NCI-H2227 (cell line): ENCODE data around the gene HIGD1B.

Experiments used
- DNase-seq: peaks from one replicate; lab custom pipeline; 2025; ENCODE audit not compliant: unreplicated experiment; lab: John Stamatoyannopoulos, UW

The HIGD1B gene

DNA sequence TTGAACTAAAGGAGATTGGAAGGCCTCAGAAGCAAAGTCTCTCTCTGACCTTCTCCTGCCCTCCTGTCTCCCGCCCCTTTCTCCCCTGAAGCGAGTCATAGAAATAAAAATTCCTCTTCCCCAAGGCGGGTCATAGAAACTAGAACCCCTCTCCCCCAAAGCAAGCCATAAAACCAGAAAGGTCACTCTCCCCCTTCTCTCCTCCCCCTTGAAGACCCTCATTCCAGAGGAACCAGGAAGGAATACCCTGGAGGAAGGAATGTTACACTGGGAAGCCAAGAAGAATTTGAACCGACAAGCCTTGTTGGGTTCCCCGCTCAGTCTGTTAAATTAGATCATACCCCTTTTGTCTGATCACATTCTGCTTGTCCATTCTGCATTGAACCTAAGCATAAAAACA lies 14.9 kb upstream of the HIGD1B start:
- DNase-seq = no peak

DNA sequence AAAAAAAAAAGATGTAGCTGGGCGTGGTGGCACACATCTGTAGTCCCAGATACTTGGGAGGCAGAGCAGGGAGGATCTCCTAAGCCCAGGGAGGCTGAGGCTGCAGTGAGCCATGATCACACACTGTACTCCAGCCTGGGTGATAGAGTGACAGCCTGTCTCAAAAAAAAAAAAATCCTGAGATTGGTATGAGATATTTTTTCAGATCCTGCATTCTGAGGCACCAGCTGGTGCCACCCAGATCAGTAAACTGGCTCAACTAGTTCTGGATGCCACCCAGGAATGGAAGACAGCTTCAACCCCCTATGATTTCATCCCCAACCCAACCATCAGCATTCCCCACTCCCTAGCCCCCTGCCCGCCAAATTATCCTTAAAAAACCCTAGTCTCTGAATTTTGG lies 10.5 kb upstream of the HIGD1B start:
- DNase-seq = no peak

DNA sequence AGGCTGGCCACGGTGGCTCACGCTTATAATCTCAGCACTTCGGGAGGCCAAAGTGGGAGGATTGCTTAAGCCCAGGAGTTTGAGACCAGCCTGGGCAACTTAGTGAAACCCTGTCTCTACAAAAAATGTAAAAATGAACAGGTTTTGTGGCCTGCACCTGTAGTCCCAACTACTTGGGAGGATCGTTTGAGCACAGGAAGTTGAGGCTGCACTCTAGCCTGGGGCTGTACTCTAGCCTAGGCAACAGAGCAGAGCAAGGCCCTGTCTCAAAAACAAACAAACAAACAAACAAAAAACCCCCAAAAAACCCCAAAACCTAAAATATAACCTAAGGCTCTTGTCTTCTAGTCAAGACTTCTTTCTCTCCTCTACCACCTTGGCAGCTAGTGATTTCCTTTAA lies 7.4 kb upstream of the HIGD1B start:
- no peak for DNase-seq

DNA sequence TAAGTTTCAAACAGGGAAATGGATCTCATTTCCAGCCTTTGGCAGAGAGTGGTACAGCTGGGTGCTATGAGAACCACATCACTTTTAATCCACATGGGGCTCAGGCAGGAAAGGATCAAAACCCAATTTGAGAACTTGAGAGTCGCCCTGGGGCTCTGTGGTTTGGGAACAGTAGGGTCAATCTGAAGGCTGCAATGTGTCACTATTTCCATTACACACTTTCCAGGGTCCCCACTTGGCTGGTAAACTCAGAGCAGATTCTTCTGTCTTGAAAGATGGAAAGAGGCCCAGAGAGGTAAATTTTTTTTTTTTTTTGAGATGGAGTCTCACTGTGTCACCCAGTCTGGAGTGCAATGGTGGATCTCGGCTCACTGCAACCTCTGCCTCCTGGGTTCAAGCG lies 6.7 kb upstream of the HIGD1B start:
- no peak for DNase-seq

DNA sequence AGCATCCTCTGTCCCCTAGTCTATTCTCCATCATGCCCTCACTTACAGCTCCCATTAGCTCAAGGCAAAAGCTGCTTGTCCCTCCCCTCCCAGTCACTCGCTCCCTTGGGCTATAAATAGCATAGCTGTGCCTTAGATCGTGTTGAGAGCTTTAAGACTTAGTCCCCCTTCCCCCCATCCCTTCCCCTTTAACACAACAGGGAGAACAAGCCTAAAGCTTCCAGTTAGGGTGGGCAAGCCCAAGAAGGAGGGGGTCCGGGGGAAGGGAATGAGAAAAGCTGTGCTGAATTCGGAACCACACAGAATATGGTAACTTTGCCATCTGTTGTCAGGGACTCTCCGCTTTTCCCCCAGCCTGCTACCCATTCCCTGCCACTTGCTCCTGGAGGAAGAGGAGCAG lies 4.9 kb upstream of the HIGD1B start:
- DNase-seq = peak; percentile 63

DNA sequence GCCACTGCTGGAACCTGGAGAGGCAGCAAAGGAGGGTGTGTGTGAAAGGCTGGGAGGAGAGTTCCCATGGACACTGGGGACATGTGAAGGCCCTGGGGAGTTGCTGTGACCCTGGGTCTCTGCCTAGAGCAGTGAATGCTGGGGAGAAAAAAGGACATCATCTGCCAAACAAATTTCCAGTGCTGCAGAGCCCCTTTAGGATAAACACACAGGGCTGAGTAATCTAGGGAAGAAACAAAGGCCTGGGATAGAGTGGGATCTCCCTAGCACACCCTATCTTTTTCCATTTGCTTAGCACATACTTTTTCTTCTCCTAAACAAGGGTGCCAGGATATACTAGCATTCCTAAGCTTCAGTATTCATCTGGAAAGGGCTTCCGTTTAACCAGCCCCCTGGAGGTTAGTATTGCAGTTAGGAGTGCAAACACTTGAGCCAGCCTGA lies 3.3 kb upstream of the HIGD1B start:
- DNase-seq = no peak

DNA sequence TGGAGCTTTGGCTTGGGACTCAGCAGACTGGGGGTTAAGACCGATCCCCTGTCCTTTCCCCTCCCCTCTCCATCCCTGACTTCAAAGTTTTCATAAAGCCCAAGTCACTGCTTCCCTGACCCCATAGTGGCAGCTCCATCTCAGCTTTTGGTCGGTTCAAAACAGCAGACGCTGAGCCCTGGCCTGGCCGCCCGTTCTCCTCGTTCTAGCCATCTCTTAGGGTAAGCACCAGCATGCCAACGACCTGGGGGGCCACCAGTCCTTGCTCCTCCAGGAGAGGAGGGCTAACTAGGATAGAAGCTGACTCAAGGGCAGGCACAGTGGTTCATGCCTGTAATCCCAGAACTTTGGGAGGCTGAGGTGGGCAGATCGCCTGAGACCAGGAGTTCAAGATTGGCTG lies 1.5 kb upstream of the HIGD1B start:
- DNase-seq = no peak

DNA sequence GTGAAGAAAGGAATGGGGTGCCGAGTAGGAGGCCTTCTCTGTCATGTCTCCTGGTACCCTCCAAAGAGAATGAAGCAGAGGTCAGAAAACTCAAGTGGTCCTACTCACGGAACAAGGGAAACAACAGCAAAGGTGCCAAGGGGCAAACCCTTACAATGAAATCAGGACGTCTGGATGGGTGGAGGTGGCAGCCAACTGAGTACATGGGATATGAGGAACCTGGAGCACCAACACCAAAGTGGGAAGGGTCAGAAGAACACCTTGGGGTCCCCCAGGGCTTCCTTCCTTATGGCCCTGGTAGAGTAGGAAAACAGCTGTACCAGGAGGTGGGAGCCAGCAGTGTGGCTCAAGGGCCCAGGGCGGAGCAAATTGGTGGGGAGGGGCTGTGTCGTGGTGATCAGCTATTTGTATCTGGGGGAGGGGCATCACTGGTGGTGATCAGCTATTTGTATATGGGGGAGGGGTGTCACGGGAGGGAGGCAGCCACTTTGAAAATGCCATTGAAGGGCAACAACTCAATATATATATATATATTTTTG lies 643 bp downstream of the HIGD1B start:
- DNase-seq = no peak

DNA sequence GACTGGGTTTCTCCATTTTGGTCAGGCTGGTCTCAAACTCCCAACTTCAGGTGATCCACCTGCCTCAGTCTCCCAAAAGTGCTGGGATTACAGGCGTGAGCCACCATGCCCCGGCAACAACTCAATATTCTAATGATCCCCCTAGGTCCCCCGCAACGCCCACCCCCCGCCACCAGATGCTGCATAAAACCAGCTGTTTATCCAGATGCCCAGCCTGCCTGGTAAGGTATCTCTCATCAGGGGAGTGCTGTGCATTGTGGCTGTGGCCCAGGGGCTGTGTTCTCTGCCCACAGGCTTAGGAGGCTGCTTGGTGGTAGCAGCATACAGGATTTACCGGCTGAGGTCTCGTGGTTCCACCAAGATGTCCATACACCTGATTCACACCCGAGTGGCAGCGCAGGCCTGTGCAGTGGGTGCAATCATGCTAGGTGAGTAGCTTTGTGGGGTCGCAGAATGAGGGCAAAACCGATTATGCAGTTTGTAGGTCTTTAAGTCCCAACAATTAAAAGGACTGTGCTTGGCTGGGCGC lies 1.3 kb downstream of the HIGD1B start:
- DNase-seq = no peak

DNA sequence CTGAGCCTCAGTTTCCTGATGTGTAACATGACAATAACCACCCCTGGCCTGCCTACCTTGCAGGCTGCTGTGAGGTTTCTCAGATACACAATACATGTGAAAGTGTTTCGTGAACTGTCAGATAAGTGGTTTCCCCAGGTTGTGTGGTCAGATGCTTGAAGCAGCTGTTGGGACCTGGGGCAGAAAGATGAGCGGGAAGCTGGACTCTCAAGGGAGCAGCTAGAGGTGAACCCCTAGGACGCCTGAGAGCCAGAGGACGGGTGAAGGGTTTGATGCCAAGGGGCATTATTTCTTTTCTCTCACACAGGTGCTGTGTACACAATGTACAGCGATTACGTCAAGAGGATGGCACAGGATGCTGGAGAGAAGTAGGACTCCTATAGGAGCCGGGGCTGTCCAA lies 2.3 kb downstream of the HIGD1B start:
- no peak for DNase-seq

DNA sequence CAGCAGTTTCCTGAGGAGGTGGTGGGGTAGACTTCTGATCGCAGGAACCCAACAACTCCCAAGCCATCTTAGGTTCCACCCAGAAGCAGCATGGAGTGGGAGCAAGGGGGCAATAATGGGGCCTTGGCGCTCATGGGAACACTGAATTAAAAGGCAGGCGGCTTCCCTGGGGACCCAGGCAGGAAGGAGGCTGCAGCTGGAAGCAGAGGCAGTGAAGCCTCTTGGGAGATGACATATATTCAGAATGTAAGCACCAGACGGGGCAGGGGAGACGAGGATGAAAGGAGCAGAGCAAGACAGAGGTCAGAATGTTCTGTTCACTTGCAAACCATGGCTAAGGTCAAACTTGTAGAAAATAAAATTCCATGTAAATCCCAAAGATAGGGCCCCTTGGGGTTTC lies 2.9 kb downstream of the HIGD1B start:
- DNase-seq = no peak

DNA sequence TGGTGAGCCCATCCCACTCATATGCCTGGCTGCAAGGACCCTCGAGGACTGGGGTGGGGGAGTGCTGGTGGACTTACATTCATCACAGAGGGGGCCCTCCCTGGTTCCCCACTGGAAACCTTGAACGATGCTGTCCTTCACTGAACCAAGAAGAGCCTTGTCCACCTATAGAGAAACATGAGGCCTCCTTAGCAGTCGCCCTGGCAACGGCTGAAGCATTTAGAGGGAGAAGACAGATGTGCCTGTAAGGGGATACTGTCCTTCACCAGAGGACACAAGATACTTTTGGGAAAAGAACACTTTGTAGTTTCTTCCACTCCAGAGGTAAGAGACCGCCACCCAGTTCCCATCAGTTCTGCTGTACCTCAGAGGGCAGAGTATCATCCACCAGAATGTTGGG lies 6.5 kb downstream of the HIGD1B start:
- DNase-seq = no peak

DNA sequence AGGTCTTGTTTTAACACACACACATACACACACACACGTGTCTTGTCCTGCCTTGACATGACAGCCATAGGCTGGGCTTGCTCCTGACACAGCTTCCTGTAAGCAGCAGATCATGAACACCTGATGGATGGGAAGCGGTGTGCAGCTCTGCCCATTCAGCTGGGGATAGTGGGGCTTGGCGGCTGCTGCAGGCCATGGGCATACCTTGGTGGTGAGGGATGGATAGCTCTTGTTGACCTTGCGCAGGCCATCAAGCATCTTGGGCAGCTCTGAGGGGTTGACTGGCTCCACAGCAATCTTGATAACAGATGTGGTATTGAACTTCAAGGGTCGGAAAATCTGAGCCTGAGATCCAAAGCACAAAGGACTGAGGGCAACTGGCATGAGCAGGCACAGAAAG lies 12.0 kb downstream of the HIGD1B start:
- no peak for DNase-seq

DNA sequence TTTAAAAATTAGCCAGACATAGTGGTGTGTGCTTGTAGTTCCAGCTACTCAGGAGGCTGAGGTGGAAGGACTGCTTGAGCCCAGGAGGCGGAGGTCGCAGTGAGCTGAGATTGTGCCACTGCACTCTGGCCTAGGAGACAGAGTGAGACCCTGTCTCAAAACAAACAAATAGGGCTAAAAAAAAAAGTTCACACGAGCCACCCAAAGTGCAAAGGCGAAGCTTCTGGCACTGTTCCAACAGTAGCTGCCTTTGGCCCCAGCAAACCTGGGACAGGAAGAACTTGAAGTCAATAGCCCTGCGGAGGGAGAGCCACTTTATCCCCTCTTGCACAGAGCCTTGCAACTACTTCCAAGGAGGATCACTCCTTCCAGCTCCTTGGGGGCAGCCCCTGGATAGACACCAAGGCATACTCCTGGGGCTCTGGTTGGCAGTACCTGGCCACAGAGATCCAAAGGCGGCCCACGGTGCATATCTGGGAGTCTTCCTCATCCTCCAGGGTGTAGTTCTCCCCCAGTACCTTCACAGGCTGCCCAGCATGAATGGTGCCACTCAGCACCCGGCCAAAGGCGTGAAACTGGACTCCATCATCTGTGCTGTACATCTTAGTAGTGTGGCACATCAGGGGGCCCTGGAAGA lies 14.7 kb downstream of the HIGD1B start:
- DNase-seq = no peak

DNA sequence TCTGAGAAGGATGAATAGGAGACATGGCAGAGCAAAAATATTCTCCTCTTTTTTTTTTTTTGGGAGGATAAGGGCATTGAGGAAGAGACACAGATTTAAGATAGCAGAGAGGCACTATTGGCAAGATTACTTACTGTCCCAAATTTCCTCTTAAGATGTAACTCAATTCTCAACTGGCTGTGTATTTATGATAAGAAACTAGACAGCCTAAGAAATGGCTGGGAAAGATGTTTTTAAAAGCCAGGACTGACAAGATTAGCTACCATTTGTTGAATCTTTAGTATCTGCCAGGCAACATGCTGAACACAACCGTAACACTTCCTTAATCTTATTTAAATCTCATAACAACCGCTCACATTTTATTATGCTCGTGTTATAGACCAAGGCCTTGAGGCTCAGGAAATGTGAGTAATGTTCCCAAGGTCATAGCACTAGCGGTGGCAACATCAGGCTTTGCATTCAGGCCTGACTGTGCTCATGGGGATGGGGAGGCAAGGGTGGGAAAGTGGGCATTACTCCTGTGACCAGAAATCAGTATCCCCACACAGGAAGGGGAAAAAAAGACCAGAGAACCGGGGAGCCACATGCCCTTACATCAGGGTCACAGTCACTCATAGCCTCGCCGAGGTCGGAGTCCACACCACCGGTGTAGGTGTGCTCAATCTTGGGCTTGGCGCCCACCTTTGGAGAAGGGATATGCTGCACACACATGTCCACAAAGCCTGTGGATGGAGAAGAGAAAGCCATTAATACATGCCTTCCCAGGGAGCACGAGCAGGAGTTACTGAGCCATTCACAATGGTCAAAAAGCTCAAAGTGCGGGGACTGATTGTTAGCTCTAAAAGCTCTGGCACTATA lies 15.6 kb downstream of the HIGD1B start:
- DNase-seq = no peak

DNA sequence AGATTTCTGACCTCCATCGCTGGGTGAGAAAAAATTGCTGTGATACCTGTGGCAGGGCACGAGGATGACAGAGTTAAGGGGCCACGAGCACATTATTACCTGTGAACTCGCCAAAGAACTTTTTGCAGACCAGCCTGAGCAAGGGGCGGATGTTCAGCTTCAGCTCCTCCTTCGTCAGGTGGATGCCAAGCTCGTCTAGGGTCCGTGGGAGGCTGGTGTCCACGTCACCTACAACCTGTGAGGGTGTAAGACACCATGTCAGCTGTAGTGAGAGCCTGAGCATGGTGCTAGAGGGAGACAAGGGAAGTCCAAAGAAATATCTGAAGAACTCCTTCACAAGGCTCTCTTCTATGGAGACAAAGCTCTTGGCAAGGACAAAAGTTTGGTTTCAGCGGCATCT lies 17.1 kb downstream of the HIGD1B start:
- DNase-seq = no peak

DNA sequence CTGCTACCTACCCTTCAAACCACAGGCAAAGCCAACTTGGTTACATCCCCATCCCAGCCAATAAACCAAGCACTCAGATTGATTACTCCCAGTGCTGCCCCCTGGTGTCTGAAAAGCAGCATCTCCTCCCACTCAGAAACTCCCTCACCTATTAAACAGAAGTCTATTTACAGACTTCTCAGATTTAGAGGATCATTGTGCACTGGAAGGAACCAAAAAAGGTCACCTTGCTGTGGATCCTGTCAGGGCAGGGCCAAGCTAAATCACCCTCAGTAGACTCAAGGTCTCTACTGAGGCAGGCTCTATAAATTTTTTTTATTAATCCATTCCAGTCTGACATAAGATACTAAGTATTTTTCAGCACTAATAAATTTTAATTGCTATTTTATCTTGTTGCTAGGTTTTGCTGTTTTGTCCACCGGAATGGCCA lies 17.6 kb downstream of the HIGD1B start:
- DNase-seq = peak; percentile 82

DNA sequence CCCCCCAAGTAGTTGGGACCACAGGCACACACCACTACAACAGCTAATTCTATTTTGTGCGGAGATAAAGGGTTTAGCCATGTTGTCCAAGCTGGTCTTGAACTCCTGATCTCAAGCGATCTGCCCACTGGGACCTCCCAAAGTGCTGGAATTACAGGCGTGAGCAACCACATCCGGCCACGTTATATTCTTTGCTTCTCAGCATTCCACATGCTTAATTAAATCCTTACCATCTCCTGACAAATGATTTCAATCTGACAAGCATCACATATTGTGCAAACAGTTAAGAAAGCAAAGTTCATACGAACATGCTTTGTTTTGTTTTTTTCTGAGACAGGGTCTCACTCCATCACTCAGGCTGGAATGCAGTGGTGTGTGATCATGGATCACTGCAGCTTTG lies 18.2 kb downstream of the HIGD1B start:
- no peak for DNase-seq

DNA sequence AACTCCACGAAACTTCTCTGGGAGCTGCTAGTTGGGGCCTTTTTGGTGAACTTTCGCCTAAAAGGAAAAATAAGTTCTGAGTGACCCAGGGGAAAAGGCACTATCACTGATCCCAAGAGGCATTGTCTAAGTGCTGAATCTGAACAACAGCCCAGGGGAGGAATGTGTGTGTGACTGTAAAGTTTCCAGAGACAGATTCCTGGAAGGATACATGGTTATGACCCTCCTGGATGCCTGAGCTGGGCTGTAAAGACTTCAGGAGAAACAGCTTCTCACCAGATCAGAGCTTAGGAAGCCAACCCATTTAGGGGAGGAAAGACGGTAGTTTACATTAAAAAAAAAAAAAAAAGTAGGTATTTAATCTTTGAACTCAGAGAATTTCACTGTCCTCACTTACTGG lies 20.2 kb downstream of the HIGD1B start:
- DNase-seq = no peak

DNA sequence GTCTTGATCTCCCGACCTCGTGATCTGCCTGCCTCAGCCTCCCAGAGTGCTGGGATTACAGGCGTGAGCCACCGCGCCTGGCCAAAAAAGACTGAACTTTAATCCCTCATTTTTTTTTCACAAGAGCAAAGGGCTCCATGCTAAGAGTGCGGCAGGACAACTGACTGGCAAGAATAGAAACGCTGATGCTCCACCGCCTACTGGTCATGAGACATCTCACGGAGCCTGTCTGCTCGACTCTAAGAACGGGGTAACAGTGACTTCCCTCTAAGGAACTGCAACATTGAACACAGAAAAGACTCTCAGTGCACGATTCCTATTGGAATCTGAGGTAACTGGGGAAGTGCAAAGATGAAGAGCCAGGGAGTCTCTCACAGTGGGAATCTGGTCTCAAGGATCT lies 23.9 kb downstream of the HIGD1B start:
- no peak for DNase-seq

DNA sequence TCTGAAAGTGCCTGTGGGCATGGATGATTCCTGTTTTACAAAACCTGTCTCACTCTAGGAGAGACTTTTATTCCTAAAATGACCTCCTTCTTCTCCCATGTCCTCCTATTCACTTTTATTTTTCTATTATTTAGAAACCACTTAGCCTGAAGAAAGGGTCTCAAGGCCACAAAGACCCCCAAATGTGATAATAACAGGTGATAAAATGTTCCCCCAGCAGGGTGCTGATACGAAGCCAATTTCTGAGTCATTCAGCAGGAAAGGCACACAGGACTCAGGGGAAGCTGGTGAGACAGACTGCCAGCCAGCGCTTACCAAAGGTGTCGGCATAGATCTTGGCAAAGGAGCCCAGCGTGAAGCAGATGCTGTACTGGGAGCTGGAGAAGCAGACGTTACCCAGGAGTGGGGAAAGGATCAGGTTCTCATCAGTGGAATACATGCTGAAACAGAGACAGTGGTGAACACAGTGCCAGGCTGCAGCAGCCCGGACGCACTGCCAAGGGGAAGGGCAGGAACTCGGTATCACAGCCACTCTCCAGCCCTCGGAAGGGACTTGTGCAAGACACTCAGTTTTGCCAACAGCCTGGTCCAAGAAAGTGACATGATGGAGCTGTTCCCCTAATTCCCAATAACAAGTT lies 24.6 kb downstream of the HIGD1B start:
- peak; percentile 93 for DNase-seq

DNA sequence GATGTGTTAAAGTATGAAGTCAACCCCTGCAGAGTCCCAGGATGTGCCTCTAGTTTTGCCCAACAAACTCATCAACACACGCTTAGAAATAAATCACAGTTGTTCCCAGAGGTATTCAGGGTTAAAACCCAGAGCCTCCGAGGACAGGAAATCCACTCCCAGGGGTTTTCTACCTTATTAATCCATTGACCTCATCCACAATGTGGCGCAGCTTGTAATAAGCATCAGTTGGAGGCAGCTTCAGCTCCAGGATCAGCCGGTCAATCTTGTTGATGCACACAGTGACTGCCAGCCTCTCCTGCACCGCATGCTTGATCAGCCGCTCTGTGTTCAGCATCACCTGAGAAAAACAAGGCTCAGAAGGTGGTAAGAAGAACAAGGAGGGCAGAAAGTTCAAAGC lies 28.1 kb downstream of the HIGD1B start:
- no peak for DNase-seq
